ENCODE measurements around the gene BMP7.

DNA sequence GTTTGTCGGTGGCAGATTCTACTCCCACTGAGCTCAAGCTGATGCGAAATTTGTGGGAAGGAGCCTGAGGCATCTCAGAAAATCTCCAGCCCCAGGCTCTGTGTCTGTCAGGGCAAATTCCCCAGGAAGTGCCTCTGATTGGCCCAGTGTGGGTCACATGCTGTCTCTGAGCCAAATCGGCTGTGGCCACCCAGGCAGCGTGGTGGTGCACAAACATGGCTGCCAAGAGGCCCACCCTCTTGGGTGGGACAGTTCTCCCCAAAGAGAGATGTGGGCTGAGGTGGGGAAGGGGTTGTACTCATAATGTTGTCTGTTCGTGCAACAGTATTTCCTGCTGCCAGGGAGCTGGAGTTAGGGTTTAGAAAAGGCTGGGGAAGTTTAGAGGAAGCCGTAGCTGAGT, 130.6 kb downstream of the BMP7 start:
- TF ChIP-seq, protein P1, sequence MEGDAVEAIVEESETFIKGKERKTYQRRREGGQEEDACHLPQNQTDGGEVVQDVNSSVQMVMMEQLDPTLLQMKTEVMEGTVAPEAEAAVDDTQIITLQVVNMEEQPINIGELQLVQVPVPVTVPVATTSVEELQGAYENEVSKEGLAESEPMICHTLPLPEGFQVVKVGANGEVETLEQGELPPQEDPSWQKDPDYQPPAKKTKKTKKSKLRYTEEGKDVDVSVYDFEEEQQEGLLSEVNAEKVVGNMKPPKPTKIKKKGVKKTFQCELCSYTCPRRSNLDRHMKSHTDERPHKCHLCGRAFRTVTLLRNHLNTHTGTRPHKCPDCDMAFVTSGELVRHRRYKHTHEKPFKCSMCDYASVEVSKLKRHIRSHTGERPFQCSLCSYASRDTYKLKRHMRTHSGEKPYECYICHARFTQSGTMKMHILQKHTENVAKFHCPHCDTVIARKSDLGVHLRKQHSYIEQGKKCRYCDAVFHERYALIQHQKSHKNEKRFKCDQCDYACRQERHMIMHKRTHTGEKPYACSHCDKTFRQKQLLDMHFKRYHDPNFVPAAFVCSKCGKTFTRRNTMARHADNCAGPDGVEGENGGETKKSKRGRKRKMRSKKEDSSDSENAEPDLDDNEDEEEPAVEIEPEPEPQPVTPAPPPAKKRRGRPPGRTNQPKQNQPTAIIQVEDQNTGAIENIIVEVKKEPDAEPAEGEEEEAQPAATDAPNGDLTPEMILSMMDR (IDR thresholded peaks at IDR 0.05 in 8 of 11, conservative IDR thresholded peaks at IDR 0.05 in 3 of 11), result no peak
- TF ChIP-seq POLR2A (IDR thresholded peaks at IDR 0.05) (no peak), POLR2AphosphoS5 (IDR thresholded peaks at IDR 0.05) (no peak)

All from spleen (tissue), 7 donors.